MCF 10A (cell line): ENCODE results near the gene SULT1C4. TPM values are rescaled to one million over a fixed set of nuclear protein-coding genes. Genes with fewer than 3 reads are reported as not detected.
A peak's percentile ranks its signal among the peaks of the same experiment; 100 is the strongest.

Source experiments
- BruUV-seq: library from RNA; stranded (reverse); fragments of 400-500 nt; replicated peaks from 2 replicates; lab custom pipeline; 2021; lab: Mats Ljungman, UMichigan
- CTCF ChIA-PET: fragments of 300-600 bp; sonication (Branson Sonifier 250); formaldehyde crosslinking; extraction: SDS; loops from one replicate; lab custom pipeline; 2021; ENCODE audit warnings: antibody characterized with exemption, inconsistent platforms; lab: Yijun Ruan, JAX
- POLR2A ChIA-PET: fragments of 300-600, 350-650 bp; sonication (Branson Sonifier 250); formaldehyde crosslinking; extraction: SDS; loops from one replicate; lab custom pipeline; 2020; ENCODE audit warnings: antibody characterized with exemption, inconsistent platforms; lab: Yijun Ruan, JAX
- DNase-seq: peaks from one replicate; pipeline ENCODE4 v3.0.0-alpha.2; 2018; ENCODE audit not compliant: unreplicated experiment
- H3K27ac Mint-ChIP-seq: one replicate; pipeline ENCODE4 v1.8.0; 2022; ENCODE audit warnings: mild to moderate bottlenecking, low read depth, mixed read lengths; ENCODE audit not compliant: unreplicated experiment
- H3K27me3 Mint-ChIP-seq: one replicate; pipeline ENCODE4 v1.8.0; 2022; ENCODE audit warnings: mixed read lengths; ENCODE audit not compliant: insufficient read depth, unreplicated experiment
- H3K36me3 Mint-ChIP-seq: one replicate; pipeline ENCODE4 v1.8.0; 2022; ENCODE audit warnings: mild to moderate bottlenecking, moderate library complexity, mixed read lengths; ENCODE audit not compliant: insufficient read depth, unreplicated experiment
- H3K4me1 Mint-ChIP-seq: one replicate; pipeline ENCODE4 v1.8.0; 2022; ENCODE audit warnings: mixed read lengths; ENCODE audit not compliant: insufficient read depth, unreplicated experiment
- H3K4me3 Mint-ChIP-seq: one replicate; pipeline ENCODE4 v1.8.0; 2022; ENCODE audit warnings: mild to moderate bottlenecking, moderate library complexity, mixed read lengths; ENCODE audit not compliant: unreplicated experiment
- H3K9me3 Mint-ChIP-seq: one replicate; pipeline ENCODE4 v1.8.0; 2022; ENCODE audit warnings: mixed read lengths; ENCODE audit not compliant: unreplicated experiment
- intact Hi-C: fragments of 100-400 bp; cut with micrococcal nuclease; formaldehyde crosslinking; loops from 2 replicates; pipeline ENCODE4 v1.14.1; 2022
- total RNA-seq: library from RNA; stranded (reverse); gene quantifications from 2 replicates; pipeline ENCODE4 v1.2.3, GENCODE V29; 2022
- TF ChIP-seq, protein P1 (sequence below): fragments of 200-600 bp; IDR thresholded peaks from one replicate; pipeline ENCODE4 v1.8.0; 2022; ENCODE audit warnings: antibody characterized with exemption, mild to moderate bottlenecking; ENCODE audit not compliant: unreplicated experiment

The SULT1C4 gene
- total RNA-seq, 1 experiment from 2014 or later: not detected

DNA sequence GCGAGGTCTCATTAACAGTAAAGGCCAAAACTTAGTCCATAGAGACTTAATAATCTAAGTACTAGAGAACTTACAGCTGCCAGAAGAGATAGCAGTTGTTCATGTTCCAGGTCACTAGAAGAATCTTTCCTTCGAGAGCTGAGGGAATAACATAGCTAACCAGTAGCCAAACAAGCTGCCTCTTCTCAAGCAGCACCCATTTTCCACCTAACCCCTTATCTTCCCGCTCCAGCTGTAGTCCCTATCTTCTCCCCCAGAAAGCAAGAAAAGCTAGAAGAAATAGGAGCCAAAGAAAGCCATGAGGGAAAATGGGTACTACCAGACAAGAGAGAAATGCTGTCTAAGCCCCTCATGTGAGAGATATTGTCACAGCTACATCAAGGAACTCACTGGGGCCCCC lies 24.0 kb downstream of the SULT1C4 start:
- Mint-ChIP-seq H3K4me3 (no peak overlapping the region), H3K27ac (no peak overlapping the region), H3K9me3 (peaks cover 18% of the 10 kb centered on the region), H3K36me3 (no peaks in the 10 kb centered on the region), H3K27me3 (no peaks in the 10 kb centered on the region), H3K4me1 (peaks cover 9% of the 10 kb centered on the region)
- no TSS peak for BruUV-seq
- TF ChIP-seq, protein P1, sequence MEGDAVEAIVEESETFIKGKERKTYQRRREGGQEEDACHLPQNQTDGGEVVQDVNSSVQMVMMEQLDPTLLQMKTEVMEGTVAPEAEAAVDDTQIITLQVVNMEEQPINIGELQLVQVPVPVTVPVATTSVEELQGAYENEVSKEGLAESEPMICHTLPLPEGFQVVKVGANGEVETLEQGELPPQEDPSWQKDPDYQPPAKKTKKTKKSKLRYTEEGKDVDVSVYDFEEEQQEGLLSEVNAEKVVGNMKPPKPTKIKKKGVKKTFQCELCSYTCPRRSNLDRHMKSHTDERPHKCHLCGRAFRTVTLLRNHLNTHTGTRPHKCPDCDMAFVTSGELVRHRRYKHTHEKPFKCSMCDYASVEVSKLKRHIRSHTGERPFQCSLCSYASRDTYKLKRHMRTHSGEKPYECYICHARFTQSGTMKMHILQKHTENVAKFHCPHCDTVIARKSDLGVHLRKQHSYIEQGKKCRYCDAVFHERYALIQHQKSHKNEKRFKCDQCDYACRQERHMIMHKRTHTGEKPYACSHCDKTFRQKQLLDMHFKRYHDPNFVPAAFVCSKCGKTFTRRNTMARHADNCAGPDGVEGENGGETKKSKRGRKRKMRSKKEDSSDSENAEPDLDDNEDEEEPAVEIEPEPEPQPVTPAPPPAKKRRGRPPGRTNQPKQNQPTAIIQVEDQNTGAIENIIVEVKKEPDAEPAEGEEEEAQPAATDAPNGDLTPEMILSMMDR: no peak
- intact Hi-C loops: no loop called here
- ChIA-PET CTCF (interaction anchor here (0.5 to 1.6 kb wide), 4 partner anchors 11 to 235 kb away, joined by 4 to 5 read pairs (median 4); no protein-coding TSS in a partner anchor), POLR2A (interaction anchor here (2.0 to 3.2 kb wide), 2 partner anchors 11 to 47 kb away, joined by 4 to 11 read pairs; partner anchors contain the start of gene GCC2)
- DNase-seq: no peak

DNA sequence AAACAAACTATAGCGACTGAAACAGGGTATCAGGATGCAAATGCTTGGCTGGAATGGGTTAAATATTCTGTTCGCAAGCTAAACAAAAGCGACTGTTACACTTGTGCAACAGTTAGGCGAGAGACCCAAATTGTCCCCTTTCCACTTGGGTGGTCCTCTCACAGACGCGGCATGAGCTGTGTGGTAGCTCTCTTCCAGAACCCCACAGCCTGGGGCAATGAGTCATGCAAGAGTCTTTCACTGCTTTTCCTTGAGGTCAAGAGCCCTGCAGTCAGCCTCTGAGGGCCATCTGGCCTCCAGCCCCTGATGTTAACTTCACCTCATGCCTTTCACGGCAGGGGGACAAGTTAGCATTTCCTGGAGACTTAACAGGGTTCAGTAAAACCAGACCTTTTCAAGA lies 25.7 kb downstream of the SULT1C4 start:
- no peak overlapping the region for H3K27ac Mint-ChIP-seq
- no peaks in the 10 kb centered on the region for H3K36me3 Mint-ChIP-seq
- TF ChIP-seq, protein P1: no peak
- DNase-seq: peak; percentile 22
- BruUV-seq: no TSS peak
- ChIA-PET CTCF (interaction anchor here (1.6 to 2.0 kb wide), 2 partner anchors 8 to 181 kb away, joined by 4 to 6 read pairs; no protein-coding TSS in a partner anchor), POLR2A (interaction anchor here (0.7 to 3.2 kb wide), 4 partner anchors 15 to 237 kb away, joined by 3 to 11 read pairs (median 3); partner anchors contain the start of gene GCC2)
- H3K27me3 Mint-ChIP-seq: no peaks in the 10 kb centered on the region
- peaks cover 18% of the 10 kb centered on the region for H3K9me3 Mint-ChIP-seq
- intact Hi-C loops: no loop called here
- no peak overlapping the region for H3K4me3 Mint-ChIP-seq
- peaks cover 5% of the 10 kb centered on the region for H3K4me1 Mint-ChIP-seq

DNA sequence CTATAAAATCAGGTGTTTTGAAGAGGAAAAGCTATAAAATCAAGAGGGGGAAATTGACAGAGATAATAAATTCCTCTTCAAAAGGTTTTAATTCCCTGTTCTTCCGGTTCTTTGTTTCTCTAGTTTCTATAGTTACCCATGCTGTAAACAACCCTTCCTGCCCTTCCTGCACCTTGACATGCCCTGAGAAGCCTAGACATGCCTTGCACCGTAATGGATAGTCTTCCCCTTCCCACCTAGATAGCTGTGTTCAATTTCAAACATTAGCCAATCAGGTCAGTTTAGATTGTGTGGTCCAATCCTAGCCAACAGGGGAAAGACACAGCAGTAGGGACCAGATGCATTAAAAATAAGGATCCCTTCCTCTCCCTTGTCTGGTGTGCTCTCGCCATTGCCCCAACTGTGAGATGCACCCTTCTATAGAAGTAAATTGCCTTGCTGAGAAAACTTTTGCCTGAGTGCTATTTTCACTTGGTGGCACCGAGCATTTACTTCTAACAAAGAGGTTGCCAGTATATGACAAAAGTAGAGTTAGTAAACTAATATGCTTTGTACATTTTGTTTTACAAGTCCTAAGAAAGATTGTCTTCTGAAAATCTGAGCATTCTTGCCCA lies 27.1 kb downstream of the SULT1C4 start:
- intact Hi-C loops: no loop called here
- Mint-ChIP-seq H3K36me3 (no peaks in the 10 kb centered on the region), H3K9me3 (peaks cover 18% of the 10 kb centered on the region), H3K4me3 (no peak overlapping the region), H3K27ac (no peak overlapping the region), H3K4me1 (peaks cover 16% of the 10 kb centered on the region), H3K27me3 (no peaks in the 10 kb centered on the region)
- TF ChIP-seq, protein P1: no peak
- no TSS peak for BruUV-seq
- CTCF ChIA-PET: interaction anchor here (1.1 kb wide), 1 partner anchor 231 kb away, joined by 3 read pairs; no protein-coding TSS in a partner anchor
- POLR2A ChIA-PET: interaction anchor here (1.1 to 3.2 kb wide), 2 partner anchors 19 to 44 kb away, joined by 3 to 11 read pairs; partner anchors contain the start of gene GCC2
- no peak for DNase-seq

DNA sequence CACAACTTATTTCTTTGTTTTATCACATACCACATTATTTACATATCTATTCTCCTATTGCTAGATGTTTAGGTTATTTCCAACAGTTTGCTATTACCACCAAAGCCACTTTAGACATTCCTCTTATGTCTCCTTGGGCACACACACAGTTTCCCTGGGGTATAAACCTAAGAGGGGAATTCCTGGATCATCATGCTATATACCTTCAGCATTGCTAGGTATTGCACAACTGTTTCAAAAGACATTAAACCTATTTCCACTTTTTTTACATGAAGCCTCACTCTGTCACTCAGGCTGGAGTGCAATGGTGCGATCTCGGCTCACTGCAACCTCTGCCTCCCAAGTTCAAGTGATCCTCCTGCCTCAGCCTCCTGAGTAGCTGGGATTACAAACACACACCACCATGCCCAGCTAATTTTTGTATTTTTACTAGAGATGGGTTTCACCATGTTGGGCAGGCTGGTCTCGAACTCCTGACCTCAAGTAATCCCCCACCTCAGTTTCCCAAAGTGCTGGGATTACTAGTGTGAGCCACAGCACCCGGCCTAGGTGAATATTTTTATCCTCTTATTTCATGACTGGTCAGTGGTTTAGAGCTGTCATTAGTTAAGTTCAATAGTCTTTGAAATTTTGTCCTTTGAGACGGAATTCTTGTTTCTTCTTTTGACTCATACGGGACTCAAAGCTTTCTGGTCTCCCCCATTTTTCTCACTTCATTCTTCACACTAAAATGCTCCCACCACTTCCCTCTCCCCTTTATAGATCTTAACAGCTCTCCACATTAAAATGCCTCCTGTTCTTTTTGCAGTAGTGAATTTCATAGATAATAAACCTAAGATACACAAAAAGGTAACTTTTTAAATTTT lies 30.3 kb downstream of the SULT1C4 start:
- BruUV-seq: no TSS peak
- Mint-ChIP-seq H3K4me1 (peaks cover 28% of the 10 kb centered on the region), H3K27me3 (no peaks in the 10 kb centered on the region), H3K4me3 (no peak overlapping the region), H3K36me3 (no peaks in the 10 kb centered on the region), H3K9me3 (peaks cover 18% of the 10 kb centered on the region), H3K27ac (peak overlapping the region; percentile 16)
- TF ChIP-seq, protein P1: no peak
- CTCF ChIA-PET: no interaction called here
- POLR2A ChIA-PET: interaction anchor here (0.6 to 5.2 kb wide), 2 partner anchors 41 to 377 kb away, joined by 3 to 59 read pairs; partner anchors contain the start of gene GCC2
- peak; percentile 11 for DNase-seq
- intact Hi-C loops: no loop called here
